Stimulated activated CD8-positive, alpha-beta memory T cell treated with anti-CD3 and anti-CD28 coated beads, Interleukin-12 subunit alpha, Interleukin-12 subunit beta, amount 100 ng/mL, for 24 hours (primary cell): Measurements from ENCODE around the gene NDUFB6.
"Not testable (repeated sequence)": the region's sequence is repeated elsewhere in the genome, so short reads cannot be mapped to it uniquely, and the experiment has no call there.

ENCODE experiments used
- DNase-seq: peaks from one replicate; pipeline ENCODE4 v3.0.0-alpha.2; 2020; ENCODE audit errors: extremely low read depth

Gene NDUFB6

DNA sequence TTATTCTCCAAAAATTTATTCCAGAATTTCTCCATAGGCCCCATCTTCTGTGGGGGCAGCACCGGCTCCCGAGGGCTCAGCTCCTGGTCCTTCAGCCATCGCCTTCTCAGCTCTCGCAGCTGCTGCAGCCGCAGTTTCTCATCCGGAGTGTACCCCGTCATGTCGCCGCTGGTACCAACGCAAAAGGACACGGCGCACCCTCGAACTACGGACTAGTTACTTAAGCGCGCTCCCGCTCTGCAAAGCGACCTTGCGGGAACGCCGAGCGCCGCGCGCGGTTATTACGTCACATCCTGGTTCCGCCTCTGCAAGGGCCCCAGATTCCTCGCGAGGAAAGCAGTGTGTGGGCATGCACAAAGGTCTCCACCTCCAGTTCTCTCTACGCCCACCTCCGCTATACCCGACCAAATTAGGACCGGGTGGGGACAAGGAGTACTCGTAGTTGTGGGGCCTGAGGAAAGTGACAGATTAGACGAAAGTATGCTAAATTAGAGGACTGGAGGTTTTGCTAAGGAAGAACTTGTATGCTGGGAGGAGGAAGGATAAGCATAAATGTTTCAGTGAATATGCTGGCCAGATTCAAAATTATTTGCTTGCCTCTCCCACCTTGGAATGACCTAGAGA lies at the start of gene NDUFB6:
Gene NDUFB6 (minus strand): TSS at position 260 of the 624 bp plus-strand sequence. CDS start 99 bp downstream, at position 161.
- DNase-seq: peak; percentile 86

DNA sequence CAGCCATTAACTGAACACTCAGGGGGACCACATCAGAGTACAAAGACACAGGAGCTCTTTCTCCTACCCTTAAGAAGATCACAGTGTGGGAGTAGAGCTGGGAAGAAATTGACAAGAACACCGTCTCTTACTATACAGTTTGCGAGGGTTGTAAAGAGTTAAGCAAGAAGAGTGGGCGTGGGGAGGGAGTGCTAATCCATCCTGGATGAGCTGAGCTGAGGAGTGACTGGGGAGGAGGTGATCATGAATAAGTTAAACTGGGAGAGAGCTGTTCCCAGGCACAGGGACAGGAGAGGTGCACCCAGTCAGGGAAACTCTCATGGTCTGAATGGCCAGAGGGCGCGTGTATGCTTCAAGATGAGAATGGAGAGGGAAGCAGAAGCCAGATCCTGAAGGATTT lies 45.3 kb upstream of the NDUFB6 start:
- DNase-seq: no peak

- DNase-seq: no peak
These were observed 33.9 kb upstream of the NDUFB6 start for GRCh38 chr9:32606811-32607210.

- DNase-seq: no peak
These were observed 31.2 kb upstream of the NDUFB6 start for GRCh38 chr9:32603914-32604852.

- DNase-seq: not testable (repeated sequence)
These were observed 26.1 kb upstream of the NDUFB6 start for GRCh38 chr9:32599021-32599420.

DNA sequence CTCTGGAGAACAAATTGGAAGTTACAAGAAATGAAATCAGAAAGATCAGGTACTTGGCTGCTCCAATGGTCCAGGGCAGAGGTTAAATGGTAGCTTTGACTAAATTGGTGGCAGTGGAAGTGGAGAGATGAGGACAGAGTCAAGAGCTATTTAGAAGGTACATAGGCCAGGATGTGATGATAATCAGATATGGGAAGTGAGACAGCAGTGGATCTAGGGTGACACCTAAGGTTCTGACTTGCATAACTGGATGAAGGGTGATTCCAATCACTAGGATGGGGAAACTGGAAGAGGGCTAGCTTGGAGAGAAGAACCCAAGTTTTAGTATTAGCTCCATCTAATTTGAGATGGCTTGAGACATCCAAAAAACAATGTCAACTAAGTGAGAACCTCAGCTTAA lies 24.0 kb upstream of the NDUFB6 start:
- no peak for DNase-seq

GRCh38 chr9:32596096-32596865 lies 23.3 kb upstream of the NDUFB6 start:
- DNase-seq: no peak

- no peak for DNase-seq
These were observed 17.9 kb upstream of the NDUFB6 start for GRCh38 chr9:32590898-32591297.

GRCh38 chr9:32590476-32590875 lies 17.5 kb upstream of the NDUFB6 start:
- DNase-seq: no peak

DNA sequence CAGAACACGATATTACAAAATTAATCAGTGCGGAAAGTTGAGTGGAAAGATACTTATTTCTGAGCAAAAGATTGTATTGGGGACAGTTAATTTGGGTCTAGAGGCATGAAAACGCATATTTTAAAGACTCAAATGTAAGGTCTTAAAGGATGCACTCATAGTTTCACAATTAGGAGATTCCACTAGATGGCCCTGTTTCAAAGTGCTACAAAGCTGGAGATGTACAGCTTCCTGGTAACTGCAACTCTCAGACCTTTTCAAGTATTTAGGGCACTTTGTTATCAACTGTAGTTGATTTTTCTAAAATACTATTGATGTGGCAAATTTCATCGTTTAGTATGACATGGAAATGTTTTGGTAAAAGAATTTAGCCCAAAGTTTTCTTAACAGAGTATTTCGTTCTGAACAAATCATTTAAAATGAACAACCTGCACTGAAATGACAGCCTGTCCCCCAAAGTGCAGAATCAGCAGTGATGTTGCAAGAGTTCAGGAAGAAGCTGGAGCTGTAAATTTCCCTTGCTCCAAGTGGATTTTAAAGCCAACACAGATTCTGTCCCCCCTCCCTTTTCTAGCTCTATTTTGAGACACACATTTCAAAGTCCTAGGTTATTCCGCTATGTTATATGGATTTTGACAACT lies 16.2 kb upstream of the NDUFB6 start:
- no peak for DNase-seq

- DNase-seq: no peak
These were observed 14.9 kb upstream of the NDUFB6 start for GRCh38 chr9:32587901-32588300.

- no peak for DNase-seq
These were observed 11.8 kb upstream of the NDUFB6 start for GRCh38 chr9:32584784-32585183.

GRCh38 chr9:32581512-32582143 lies 8.7 kb upstream of the NDUFB6 start:
- DNase-seq: no peak

DNA sequence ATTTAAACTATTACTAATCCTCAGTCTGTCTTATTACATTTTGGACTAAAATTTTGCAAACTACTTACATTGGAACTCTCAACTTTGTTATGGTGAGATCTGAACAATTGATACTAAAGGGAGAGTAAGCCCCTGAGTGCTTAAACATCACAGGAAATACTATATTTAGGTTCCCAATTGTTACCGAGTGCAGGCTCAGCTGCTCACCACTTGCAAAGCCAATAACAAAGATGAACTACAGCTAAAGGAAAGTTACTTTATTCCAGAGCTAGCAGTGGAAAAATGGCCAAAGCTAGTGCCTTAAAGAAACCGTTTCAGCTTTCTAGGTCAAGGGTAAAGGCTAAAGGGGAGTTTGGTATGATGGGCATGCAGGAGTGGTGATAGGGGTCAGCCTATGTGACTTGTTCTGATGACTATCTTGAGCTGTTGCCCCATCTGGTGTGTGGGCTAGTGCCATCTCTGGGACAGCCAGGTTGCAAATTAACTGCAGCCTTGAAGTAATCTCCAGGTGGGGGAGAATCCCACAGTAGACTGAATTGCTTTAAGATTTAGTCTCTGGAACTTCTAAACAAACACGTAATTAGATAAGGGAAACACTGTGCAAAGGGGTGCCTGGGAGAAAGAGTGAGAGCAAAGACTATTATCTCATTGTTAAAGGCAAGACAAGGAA lies 7.8 kb upstream of the NDUFB6 start:
- DNase-seq: no peak

GRCh38 chr9:32579706-32580331 lies 6.9 kb upstream of the NDUFB6 start:
- peak; percentile 38 for DNase-seq

DNA sequence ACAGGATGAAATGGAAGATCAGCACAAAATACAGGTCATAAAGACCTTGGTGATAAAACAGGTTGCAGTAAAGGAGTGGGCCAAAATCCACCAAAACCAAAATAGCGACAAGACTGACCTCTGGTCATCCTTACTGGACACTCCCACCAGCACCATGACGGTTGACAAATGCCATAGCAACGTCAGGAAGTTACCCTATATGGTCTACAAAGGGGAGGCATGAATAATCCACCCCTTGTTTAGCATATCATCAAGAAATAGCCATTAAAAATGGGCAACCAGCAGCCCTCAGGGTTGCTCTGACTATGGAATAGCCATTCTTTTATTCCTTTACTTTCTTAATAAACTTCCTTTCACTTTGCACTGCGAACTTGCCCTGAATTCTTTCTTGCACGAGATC lies 6.0 kb upstream of the NDUFB6 start:
- DNase-seq: no peak

- no peak for DNase-seq
These were observed 4.4 kb upstream of the NDUFB6 start for GRCh38 chr9:32577316-32577715.

DNA sequence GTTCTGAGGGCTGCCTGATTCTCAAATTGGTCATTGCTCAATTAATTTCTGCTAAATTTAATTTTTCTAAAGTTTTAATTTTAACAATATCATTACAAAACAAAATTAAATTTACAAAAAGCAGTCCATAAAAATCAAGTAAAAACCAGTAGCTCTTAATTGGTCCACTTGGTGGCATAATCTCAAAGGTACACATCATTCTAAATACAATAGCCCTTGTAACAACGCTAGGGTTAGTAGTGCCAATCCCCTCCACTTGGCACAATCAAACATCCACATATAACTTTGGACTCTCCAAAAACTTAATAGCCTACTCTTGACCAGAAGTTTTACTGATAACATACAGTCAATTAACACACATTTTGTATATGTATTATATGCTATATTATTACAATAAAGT lies 1.9 kb upstream of the NDUFB6 start:
- DNase-seq: no peak

DNA sequence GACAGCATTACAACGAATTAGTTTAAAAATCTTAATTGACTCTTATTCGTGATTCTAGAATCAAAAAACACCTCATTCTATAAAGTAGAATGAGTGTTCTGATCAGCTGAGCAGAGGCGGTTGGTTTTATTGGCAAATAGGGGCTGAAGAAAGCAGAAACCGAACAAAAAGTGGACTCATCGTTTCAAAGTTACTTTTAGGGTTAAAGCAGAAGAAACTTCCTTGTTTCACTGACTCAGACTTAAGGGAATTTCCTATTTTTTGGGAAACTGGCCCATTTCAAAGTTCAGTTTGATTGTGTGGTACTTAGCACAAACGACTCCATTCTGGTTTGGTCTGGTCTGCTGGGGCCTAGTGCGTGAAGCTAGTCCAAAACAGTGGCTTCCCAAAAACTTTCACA lies 862 bp upstream of the NDUFB6 start:
- DNase-seq: no peak
